Measurements from ENCODE around the gene SP7.

SP7 gene

GRCh38 chr12:53286448-53286847 lies 49.7 kb downstream of the SP7 start:
- no peak for TF ChIP-seq FOXP2 (optimal IDR thresholded peaks at IDR 0.05; ENCODE audit: borderline replicate concordance, extremely low read depth, extremely low read length, insufficient read depth)
- TF ChIP-seq TAF1 (IDR thresholded peaks at IDR 0.05; ENCODE audit: borderline replicate concordance, insufficient read depth, low read length): no peak
- no peak for TF ChIP-seq REST (IDR thresholded peaks at IDR 0.05; ENCODE audit: insufficient read depth in 1 of 2, low read depth in 2 of 2, low read length in 2 of 2)
- no peak for TF ChIP-seq POLR2AphosphoS5 (IDR thresholded peaks at IDR 0.05; ENCODE audit: low read depth, low read length)
- no peak for TF ChIP-seq SIN3A (IDR thresholded peaks at IDR 0.05; ENCODE audit: borderline replicate concordance, insufficient read depth, low read length)

GRCh38 chr12:53279888-53280498 lies 56.2 kb downstream of the SP7 start:
- TF ChIP-seq SIN3A (IDR thresholded peaks at IDR 0.05; ENCODE audit: borderline replicate concordance, insufficient read depth, low read length) (no peak), FOXP2 (optimal IDR thresholded peaks at IDR 0.05; ENCODE audit: borderline replicate concordance, extremely low read depth, extremely low read length, insufficient read depth) (no peak), POLR2AphosphoS5 (IDR thresholded peaks at IDR 0.05; ENCODE audit: low read depth, low read length) (no peak), TAF1 (IDR thresholded peaks at IDR 0.05; ENCODE audit: borderline replicate concordance, insufficient read depth, low read length) (no peak), REST (IDR thresholded peaks at IDR 0.05; ENCODE audit: insufficient read depth in 1 of 2, low read depth in 2 of 2, low read length in 2 of 2) (no peak)

GRCh38 chr12:53279283-53279869 lies 56.8 kb downstream of the SP7 start:
- TF ChIP-seq FOXP2 (optimal IDR thresholded peaks at IDR 0.05; ENCODE audit: borderline replicate concordance, extremely low read depth, extremely low read length, insufficient read depth) (no peak), REST (IDR thresholded peaks at IDR 0.05; ENCODE audit: insufficient read depth in 1 of 2, low read depth in 2 of 2, low read length in 2 of 2) (no peak), SIN3A (IDR thresholded peaks at IDR 0.05; ENCODE audit: borderline replicate concordance, insufficient read depth, low read length) (no peak), TAF1 (IDR thresholded peaks at IDR 0.05; ENCODE audit: borderline replicate concordance, insufficient read depth, low read length) (no peak), POLR2AphosphoS5 (IDR thresholded peaks at IDR 0.05; ENCODE audit: low read depth, low read length) (no peak)

GRCh38 chr12:53277981-53278380 lies 58.2 kb downstream of the SP7 start:
- TF ChIP-seq TAF1 (IDR thresholded peaks at IDR 0.05; ENCODE audit: borderline replicate concordance, insufficient read depth, low read length) (no peak), SIN3A (IDR thresholded peaks at IDR 0.05; ENCODE audit: borderline replicate concordance, insufficient read depth, low read length) (no peak), POLR2AphosphoS5 (IDR thresholded peaks at IDR 0.05; ENCODE audit: low read depth, low read length) (no peak), FOXP2 (optimal IDR thresholded peaks at IDR 0.05; ENCODE audit: borderline replicate concordance, extremely low read depth, extremely low read length, insufficient read depth) (no peak), REST (IDR thresholded peaks at IDR 0.05; ENCODE audit: insufficient read depth in 1 of 2, low read depth in 2 of 2, low read length in 2 of 2) (no peak)
